ENCODE results near the gene LRRC40.

GRCh38 chr1:70146488-70146887 lies 58.9 kb downstream of the LRRC40 start:
- no peak for TF ChIP-seq ATF2 (CRISPR knock-in tag; IDR thresholded peaks at IDR 0.05)
- no peak for TF ChIP-seq NFXL1 (CRISPR knock-in tag; IDR thresholded peaks at IDR 0.05)
- TF ChIP-seq XRCC4 (IDR thresholded peaks at IDR 0.05; ENCODE audit: extremely low read depth, insufficient read depth, insufficient read length), result no peak
- TF ChIP-seq, protein P1, sequence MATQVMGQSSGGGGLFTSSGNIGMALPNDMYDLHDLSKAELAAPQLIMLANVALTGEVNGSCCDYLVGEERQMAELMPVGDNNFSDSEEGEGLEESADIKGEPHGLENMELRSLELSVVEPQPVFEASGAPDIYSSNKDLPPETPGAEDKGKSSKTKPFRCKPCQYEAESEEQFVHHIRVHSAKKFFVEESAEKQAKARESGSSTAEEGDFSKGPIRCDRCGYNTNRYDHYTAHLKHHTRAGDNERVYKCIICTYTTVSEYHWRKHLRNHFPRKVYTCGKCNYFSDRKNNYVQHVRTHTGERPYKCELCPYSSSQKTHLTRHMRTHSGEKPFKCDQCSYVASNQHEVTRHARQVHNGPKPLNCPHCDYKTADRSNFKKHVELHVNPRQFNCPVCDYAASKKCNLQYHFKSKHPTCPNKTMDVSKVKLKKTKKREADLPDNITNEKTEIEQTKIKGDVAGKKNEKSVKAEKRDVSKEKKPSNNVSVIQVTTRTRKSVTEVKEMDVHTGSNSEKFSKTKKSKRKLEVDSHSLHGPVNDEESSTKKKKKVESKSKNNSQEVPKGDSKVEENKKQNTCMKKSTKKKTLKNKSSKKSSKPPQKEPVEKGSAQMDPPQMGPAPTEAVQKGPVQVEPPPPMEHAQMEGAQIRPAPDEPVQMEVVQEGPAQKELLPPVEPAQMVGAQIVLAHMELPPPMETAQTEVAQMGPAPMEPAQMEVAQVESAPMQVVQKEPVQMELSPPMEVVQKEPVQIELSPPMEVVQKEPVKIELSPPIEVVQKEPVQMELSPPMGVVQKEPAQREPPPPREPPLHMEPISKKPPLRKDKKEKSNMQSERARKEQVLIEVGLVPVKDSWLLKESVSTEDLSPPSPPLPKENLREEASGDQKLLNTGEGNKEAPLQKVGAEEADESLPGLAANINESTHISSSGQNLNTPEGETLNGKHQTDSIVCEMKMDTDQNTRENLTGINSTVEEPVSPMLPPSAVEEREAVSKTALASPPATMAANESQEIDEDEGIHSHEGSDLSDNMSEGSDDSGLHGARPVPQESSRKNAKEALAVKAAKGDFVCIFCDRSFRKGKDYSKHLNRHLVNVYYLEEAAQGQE (IDR thresholded peaks at IDR 0.05; ENCODE audit: borderline replicate concordance), result no peak
- TF ChIP-seq, protein P1 (CRISPR knock-in tag; IDR thresholded peaks at IDR 0.05; ENCODE audit: low read depth), result no peak
- TF ChIP-seq MAZ (CRISPR knock-in tag; conservative IDR thresholded peaks at IDR 0.05 in 1 of 2, IDR thresholded peaks at IDR 0.05 in 1 of 2), result no peak
- TF ChIP-seq NFE2L1 (tag; IDR thresholded peaks at IDR 0.05; ENCODE audit: borderline replicate concordance, low read depth), result no peak
- no peak for TF ChIP-seq SRSF9 (IDR thresholded peaks at IDR 0.05; ENCODE audit: borderline replicate concordance, low read depth, low read length)
- no peak for TF ChIP-seq BMI1 (IDR thresholded peaks at IDR 0.05; ENCODE audit: low read length)
- no peak for TF ChIP-seq ZNF23 (CRISPR knock-in tag; IDR thresholded peaks at IDR 0.05)
- TF ChIP-seq CTCF (IDR thresholded peaks at IDR 0.05 in 2 of 3, conservative IDR thresholded peaks at IDR 0.05 in 1 of 3; ENCODE audit: insufficient read depth in 2 of 3, low read depth in 1 of 3, low read length in 3 of 3), result no peak
- no peak for TF ChIP-seq BHLHE40 (IDR thresholded peaks at IDR 0.05; ENCODE audit: low read length)
- no peak for TF ChIP-seq GABPA (tag; conservative IDR thresholded peaks at IDR 0.05; ENCODE audit: low read depth)
